Glomerular visceral epithelial cell (primary cell): ENCODE data around the gene SLC19A2.
"Not testable (repeated sequence)": the region's sequence is repeated elsewhere in the genome, so short reads cannot be mapped to it uniquely, and the experiment has no call there.

Experiments
- DNase-seq: peaks from one replicate; pipeline ENCODE4 v3.0.0-alpha.2; 2016; ENCODE audit errors: extremely low spot score

The SLC19A2 gene

DNA sequence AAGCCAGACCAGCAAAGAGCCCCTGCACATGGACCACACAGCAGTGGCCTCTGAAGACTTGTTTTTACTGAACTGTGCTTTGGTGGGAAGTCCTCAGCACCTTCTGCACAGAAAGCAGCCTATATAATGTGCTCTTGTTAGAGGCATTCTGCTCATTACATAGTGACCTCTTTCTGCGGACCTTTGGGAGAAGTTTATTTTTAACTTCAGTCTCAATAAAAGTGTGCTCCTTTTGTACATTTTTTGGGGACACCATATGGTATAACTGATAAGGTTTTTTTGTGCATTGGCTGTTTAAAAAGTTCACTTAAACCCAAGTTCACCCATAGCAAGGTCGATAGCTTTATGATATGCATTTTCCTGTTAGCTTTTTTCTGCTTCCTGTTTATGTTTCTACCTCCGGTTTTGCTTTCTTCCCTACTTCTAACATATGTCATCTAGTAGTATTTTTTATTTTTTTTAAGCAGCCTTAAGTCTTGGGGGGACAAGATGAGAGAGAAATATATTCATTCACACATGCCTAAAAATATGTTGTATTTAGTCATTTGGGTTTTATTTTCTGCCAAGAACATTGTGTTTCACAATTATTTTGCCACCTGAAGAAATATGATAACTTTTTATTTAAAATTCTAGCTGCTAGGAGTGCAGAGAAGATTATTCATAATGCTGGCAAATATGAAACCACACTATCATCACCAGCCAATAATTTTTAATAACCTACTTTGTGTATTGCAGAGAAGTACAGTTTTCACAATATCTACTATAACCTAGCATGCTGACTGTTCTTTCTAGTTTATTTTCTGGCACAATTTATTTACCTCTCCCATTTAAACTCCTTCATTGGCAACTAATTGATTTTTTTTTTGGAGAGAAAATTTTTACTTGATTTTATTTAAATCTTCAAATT is 22.9 kb upstream of the SLC19A2 start:
- no peak for DNase-seq

DNA sequence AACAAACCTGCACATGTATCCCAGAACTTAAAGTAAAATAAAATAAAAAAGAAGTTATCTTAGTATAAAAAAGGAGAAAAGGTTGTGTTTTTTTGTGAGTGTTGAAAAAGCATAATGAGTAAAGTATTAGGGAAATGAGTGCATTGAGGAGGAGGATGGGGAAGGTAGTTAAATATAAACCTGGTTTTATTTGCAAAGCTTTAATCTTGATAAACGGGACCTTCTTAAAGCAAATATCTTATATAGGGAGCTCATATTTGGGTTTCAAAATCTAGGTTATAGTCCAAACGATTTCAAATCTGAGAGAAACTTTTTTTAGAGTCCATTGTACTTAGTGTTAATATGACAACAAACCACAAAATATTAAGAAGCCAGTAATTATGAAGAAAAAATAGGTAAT is 21.7 kb upstream of the SLC19A2 start:
- no peak for DNase-seq

GRCh38 chr1:169503601-169504000 is 17.9 kb upstream of the SLC19A2 start:
- DNase-seq, result not testable (repeated sequence)

DNA sequence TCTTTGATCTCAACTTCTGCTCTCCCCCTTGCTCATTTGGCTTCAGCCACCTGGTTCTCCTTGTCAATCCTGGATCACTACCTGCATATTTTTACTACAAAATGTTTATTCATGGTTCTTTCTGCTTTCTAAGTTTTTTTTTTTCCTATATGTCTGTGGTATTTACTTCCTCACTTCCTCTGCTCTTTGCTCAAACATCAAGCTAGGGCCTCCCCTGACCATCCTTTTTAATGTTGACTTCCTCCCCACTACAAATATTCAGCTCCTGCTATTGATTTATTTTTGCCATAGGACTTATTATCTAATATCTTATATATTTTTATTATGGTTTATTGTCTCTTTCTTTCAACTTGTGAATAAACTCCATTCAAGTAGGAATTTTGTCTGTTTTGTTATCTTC is 14.1 kb upstream of the SLC19A2 start:
- no peak for DNase-seq

- DNase-seq, result no peak
Observed at GRCh38 chr1:169497317-169497716, 11.6 kb upstream of the SLC19A2 start.

DNA sequence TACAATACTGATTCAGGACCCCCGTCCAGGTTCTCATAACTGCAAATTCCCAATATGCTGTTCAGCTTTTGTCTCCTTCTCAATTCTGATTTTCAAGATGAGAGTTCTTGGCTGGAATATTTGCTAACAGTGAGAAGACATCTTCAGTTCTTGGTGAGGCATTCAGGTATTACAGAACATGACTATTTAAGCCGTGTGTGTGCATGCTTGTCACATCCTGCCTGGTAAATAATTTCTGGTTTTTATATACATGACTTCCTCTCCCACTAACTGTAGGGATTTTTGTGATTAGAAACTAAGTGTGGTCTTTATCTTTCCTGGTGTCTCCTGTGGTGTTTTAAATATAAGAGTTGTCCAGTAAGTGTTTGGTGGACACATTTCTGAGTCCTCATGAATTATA is 10.2 kb upstream of the SLC19A2 start:
- DNase-seq, result peak; percentile 20

DNA sequence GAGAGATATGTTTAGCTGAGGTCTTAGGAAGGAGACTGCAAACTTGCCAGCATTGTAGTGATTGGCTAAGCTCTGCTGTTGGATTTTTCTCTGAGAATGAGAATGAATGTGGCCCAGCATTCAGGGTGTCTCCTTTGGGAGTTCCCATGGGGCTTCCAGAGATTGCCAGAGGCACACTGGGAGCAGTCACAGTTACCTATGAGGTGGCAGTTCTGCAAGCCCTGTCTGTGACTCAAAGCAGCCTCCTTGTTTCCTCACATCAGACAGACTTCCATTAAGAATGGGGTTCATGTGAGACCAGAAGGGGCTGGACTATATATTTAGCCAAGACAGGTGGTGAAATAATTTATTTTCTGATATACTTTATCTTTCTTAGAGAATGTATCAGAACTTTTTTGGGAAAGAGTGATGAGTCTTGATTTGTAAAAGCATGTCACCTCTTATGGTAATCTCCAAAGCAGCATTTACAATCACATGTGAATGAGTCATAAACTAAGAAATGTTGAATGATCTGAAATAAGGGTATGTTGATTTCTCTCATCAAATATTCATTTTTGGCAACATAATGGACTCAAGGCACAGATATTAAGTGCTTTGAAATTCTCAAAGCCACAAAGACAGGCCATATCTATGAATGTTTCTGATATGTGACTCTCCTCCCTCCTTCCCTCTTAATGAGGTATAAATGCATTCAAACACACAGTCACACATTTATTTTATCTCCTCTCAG is 9.5 kb upstream of the SLC19A2 start:
- DNase-seq, result no peak

- no peak for DNase-seq
Observed at GRCh38 chr1:169494343-169494742, 8.6 kb upstream of the SLC19A2 start.

- DNase-seq, result no peak
Observed at GRCh38 chr1:169493251-169493650, 7.5 kb upstream of the SLC19A2 start.

DNA sequence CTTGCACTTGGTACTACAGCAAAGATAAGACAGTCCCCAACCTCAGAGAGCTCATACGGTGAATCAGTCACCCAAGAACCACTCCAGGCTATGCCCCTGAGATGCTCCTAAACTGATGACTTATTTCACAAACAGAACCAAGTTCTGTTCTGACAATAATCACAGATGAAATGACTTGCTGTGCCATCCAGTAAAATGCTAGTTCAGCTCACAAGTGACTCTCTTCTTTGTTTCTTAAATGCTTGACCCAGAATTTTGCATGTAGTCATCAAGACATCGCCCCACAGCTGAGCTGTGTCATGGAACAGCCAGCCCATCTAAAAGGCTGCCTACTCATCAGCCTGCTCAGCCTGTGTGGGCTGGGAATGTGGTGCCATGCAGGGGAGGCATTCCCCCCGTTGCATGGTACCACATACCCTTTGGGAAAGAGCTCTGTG is 6.1 kb upstream of the SLC19A2 start:
- no peak for DNase-seq

- no peak for DNase-seq
Observed at GRCh38 chr1:169488157-169488556, 2.4 kb upstream of the SLC19A2 start.

DNA sequence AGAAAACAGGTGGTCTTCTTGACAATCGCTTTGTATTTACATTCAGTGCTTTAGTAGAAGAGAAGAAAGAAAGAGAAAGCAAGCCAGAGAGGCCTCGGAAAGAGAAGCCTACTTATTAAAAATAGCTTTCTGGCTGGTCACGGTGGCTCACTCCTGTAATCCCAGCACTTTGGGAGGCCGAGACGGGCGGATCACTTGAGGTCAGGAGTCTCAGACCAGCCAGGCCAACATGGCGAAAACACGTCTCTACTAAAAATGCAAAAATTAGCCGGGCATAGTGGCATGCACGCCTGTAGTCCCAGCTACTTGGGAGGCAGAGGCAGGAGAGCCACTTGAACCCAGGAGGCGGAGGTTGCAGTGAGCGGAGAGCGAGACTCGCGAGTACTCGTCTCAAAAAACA is 1.8 kb upstream of the SLC19A2 start:
- peak; percentile 27 for DNase-seq

- DNase-seq, result no peak
Observed at GRCh38 chr1:169487133-169487532, 1.4 kb upstream of the SLC19A2 start.

GRCh38 chr1:169486281-169487051 is 722 bp upstream of the SLC19A2 start:
- DNase-seq, result peak; percentile 13

GRCh38 chr1:169484683-169485430 is 887 bp downstream of the SLC19A2 start:
- peak; percentile 41 for DNase-seq

GRCh38 chr1:169484101-169484500 is 1.6 kb downstream of the SLC19A2 start:
- no peak for DNase-seq

DNA sequence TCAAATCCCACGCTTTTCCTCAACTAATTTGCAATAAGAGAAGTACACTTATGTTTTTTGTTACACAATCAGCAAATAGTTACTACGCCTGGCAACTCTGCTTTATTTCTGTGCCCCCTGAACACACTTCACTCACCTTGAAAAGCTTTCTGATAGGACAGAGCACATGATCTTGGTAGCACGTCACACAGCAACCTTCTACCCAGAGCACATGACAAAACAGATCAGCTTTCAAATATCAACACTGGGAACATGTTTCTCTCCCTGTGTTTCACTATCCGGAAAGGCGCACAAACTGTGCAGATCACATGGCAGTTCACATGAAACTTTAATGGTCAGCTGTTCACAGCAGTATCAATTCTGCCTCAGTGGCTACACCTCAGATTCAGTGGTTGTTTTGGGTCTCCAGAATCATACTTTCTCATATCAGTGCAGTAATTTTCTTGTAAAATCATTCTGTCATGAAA is 2.2 kb downstream of the SLC19A2 start:
- DNase-seq, result peak; percentile 35

DNA sequence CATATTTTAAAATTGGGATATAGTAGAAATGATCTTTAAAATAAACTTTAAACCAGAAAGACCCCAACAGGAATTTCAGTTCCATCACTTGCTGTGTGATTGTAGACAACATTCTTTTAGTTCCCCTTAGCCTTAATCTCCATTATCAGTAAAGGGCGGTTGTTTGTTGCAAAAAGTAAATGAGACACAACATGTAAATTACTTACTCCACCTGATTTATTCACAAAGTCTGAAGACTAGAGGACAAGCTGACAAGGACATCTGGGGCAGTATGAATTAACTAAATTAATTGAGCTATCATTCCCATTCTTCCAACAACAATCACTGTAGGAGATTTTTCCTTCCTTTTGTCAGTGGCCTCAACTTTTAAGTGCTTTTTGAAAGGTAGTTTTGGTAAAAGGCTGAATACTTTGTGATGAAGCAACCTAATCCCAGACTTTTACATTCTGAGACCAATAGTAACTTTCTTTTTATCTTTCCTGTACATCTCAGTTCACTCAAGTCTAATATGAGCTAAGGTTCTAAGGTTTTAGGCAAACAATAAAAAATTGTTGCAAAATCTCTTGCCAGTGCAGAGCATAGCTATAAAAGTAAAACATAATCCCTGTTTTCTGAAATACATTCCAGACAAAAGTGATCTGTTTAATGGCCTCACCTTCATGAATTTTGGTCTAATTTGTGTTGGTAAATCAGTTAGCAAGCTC is 6.2 kb downstream of the SLC19A2 start:
- no peak for DNase-seq

DNA sequence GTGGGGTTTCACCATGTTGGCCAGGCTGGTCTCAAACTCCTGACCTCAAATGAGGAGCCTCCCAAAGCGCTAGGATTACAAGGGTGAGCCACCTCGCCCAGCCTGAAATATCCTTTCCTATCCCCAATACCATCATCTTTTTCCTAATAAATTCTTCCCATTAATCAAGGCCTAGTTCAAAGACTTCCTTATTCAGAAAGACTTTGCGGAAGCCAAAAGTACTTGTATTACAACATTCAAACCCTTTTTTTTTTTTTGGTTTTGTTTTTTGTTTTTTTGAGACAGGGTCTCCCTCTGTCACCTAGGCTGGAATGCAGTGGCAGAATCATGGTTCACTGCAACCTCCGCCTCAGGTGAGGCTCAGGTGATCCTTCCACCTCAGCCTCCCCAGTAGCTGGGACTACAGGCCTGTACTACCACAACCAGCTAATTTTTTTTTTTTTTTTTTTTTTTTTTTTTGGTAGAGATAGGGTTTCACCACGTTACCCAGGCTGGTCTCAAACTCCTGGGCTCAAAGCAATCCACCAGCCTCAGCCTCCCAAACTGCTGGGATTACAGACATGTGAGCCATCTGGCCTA is 7.6 kb downstream of the SLC19A2 start:
- DNase-seq, result no peak

GRCh38 chr1:169475806-169476387 is 9.8 kb downstream of the SLC19A2 start:
- no peak for DNase-seq
